ENCODE data around the gene ZNF396.

The ZNF396 gene

GRCh38 chr18:35397976-35398375, 20.8 kb upstream of the ZNF396 start:
- TF ChIP-seq CTCF (conservative IDR thresholded peaks at IDR 0.05) (no peak), ZFX (IDR thresholded peaks at IDR 0.05) (no peak)

DNA sequence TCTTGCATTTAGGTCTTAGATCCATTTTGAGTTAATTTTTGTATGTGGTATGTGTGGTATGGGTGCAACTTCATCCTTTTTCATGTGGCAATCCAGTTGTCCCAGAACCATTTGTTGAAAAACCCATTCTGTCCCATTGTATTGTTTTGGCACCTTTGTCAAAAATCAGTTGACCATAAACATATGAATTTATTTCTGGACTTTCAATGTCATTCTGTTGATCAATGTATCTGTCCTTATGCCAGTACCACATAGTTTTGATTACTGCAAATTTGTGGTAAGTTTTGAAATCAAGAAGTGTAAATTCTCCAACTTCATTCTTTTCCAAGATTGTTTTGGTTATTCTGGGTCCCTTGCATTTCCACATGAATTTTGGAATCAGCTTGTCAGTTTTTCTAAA, 16.6 kb upstream of the ZNF396 start:
- H3K27ac ChIP-seq, result no peak overlapping the region
- TF ChIP-seq ZFX (IDR thresholded peaks at IDR 0.05), result no peak
- no peak for TF ChIP-seq CTCF (conservative IDR thresholded peaks at IDR 0.05)

More at GRCh38 chr18:35397976-35398375, 20.8 kb upstream of the ZNF396 start:
- no peak overlapping the region for H3K27ac ChIP-seq

- H3K27ac ChIP-seq, result no peak overlapping the region
- TF ChIP-seq CTCF (conservative IDR thresholded peaks at IDR 0.05) (no peak), ZFX (IDR thresholded peaks at IDR 0.05) (no peak)
Observed at GRCh38 chr18:35392375-35392774, 15.2 kb upstream of the ZNF396 start.

DNA sequence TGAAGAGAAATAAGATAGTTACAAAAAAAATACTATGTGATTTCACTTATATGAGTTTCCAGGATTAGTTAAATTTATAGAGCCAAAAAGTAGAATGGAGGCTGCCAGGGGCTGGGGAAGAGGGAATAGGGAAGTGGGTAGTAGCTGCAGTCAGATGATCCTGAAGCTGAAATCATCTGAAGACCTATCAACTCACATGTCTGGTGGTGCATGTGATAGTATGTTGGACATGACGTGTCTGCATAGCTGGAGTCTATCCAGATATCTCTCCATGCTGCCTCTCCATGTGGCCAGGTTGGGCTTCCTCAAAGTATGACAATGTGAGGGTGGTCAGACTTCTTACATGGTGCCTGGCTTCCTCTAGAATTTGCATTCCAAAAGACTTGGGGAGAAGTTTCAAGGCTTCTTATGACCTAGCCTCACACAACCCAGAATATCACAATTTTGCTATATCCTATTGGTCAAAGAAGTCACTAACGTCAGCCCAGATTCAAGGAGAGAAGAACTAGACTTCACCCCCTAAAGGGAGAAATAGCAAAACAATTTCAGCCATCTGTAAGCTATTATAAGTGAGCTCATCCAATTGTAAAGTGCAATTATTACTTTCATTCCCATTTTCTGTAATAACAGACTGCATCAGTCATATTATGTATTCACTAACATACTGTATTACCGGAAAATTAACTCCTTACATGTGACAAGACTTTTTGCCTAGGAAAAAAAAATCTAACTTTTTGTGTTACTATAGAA, 14.0 kb upstream of the ZNF396 start:
- TF ChIP-seq CTCF (conservative IDR thresholded peaks at IDR 0.05), result no peak
- H3K27ac ChIP-seq, result no peak overlapping the region

GRCh38 chr18:35389095-35389618, 12.0 kb upstream of the ZNF396 start:
- TF ChIP-seq ZFX (IDR thresholded peaks at IDR 0.05), result no peak
- TF ChIP-seq CTCF (conservative IDR thresholded peaks at IDR 0.05), result no peak
- H3K27ac ChIP-seq, result no peak overlapping the region

DNA sequence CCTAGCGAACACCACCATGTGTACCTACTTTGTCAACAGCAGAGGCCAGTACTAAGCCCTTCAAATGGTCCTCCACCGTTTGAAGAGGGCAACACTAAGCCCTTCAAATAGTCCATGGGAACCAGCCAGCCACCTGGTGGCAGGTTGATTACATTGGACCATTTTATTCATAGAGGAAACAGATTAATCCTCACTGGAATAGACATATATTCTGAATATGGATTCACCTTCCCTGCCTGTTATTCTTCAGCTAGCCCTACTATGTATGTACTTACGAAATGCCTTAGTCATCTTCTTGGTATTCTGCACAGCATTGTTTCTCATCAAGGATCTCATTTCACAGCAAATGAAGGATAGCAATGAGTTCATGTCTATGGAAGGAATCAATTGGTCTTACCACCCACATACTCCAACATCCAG, 10.0 kb upstream of the ZNF396 start:
- no peak overlapping the region for H3K27ac ChIP-seq
- TF ChIP-seq CTCF (conservative IDR thresholded peaks at IDR 0.05) (no peak), ZFX (IDR thresholded peaks at IDR 0.05) (no peak)

DNA sequence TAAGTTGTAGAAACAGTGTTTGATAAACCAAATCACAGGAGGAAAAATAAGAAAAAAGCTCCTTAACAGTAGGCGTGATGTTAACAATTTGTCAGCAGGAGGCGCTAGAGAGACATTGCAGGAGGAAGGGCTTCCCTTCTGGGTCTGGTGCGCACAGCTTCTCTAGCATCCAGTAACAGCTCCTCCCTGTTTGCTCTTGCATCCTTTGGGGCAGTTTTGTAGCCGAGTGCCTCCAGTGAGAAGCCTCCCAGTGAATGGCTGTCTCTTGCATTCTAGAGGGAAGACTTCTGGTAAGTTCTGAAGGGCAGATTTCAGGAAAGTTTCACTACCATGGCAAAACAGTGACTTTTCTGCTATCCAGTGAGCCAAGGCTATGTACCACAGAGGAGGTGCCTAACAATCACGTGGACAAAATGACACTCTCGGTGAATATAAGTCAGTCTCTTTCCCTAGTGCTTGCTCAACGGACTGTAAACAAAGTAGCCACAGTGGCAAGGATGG, 9.5 kb upstream of the ZNF396 start:
- H3K27ac ChIP-seq, result no peak overlapping the region
- TF ChIP-seq ZFX (IDR thresholded peaks at IDR 0.05) (no peak), CTCF (conservative IDR thresholded peaks at IDR 0.05) (peak; percentile 93)
